ENCODE results near the gene UGT2B28. TPM values are rescaled to one million over a fixed set of nuclear protein-coding genes. Genes with fewer than 3 reads are reported as not detected.
A peak's percentile ranks its signal among the peaks of the same experiment; 100 is the strongest.
"Not testable (repeated sequence)": the region's sequence is repeated elsewhere in the genome, so short reads cannot be mapped to it uniquely, and the experiment has no call there.

UGT2B28 gene
- total RNA-seq, 1 donor from 2014 or later: not detected

DNA sequence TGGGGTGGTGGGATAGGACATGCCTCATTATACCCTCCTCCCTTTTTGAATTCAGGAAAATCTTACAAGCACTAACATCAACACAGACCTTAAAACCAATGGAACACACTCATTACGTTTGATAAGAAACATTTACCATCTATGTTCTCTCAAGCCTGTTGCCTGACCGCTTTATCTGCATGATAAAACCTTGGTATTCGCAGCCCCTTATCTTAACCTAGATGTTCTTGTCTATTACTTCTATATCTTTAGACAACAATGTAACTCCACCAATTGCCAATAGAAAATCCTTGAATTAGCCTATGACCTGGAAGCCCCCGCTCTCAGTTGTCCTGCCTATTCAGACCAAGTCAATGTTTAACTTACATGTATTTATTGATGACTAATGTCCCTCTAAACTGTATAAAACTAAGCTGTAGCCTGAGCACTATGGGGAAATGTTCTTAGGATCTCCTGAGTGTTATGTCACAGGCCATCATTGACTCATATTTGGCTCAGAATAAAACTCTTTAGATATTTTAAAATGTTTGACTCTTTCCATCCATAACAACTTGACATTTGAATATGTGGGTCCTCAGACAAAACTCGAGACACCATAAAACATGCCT is 28.3 kb downstream of the UGT2B28 start:
- H3K9me3 Mint-ChIP-seq (ENCODE audit: unreplicated experiment); H3K4me3 Mint-ChIP-seq (ENCODE audit: unreplicated experiment); H3K36me3 Mint-ChIP-seq (ENCODE audit: low read depth, unreplicated experiment); DNase-seq (ENCODE audit: low spot score); H3K27me3 Mint-ChIP-seq (ENCODE audit: unreplicated experiment): not testable (repeated sequence)
- H3K4me1 Mint-ChIP-seq (ENCODE audit: unreplicated experiment): peaks cover 15% of the 10 kb centered on the region
- H3K27ac Mint-ChIP-seq (ENCODE audit: unreplicated experiment): peak overlapping the region; percentile 90

DNA sequence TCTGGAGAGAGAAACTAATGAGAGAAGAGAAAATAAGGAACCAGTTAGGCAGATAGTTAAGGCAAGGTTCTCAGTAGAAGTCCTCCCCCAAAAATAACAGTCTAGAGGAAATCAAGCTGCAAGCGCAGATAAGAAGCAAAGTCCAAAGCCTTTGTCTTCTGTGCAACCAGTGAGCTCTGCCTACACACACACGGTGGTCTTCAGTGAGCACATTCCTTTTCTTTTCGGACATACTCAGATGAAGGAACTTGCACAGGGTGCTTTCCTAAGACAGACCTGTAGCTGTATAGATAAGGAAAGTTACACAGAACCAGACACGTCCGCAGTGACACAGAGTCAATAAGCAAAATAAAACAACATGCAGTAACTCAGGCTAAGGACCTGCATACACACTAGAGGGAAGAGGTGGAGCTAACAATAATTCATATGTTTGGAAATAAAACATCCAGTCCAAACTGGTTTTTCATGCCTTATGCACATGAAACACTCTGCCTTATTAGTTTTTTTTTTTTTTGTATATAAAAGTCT is 29.3 kb downstream of the UGT2B28 start:
- not testable (repeated sequence) for DNase-seq (ENCODE audit: low spot score); H3K9me3 Mint-ChIP-seq (ENCODE audit: unreplicated experiment); H3K27me3 Mint-ChIP-seq (ENCODE audit: unreplicated experiment); H3K4me3 Mint-ChIP-seq (ENCODE audit: unreplicated experiment); H3K36me3 Mint-ChIP-seq (ENCODE audit: low read depth, unreplicated experiment)
- peak overlapping the region; percentile 90 for H3K27ac Mint-ChIP-seq (ENCODE audit: unreplicated experiment)
- H3K4me1 Mint-ChIP-seq (ENCODE audit: unreplicated experiment): peaks cover 15% of the 10 kb centered on the region

- not testable (repeated sequence) for H3K9me3 Mint-ChIP-seq (ENCODE audit: unreplicated experiment); DNase-seq (ENCODE audit: low spot score); H3K27me3 Mint-ChIP-seq (ENCODE audit: unreplicated experiment); H3K4me3 Mint-ChIP-seq (ENCODE audit: unreplicated experiment); H3K36me3 Mint-ChIP-seq (ENCODE audit: low read depth, unreplicated experiment)
- Mint-ChIP-seq H3K27ac (ENCODE audit: unreplicated experiment) (peak overlapping the region; percentile 33), H3K4me1 (ENCODE audit: unreplicated experiment) (peaks cover 15% of the 10 kb centered on the region)
Measured at GRCh38 chr4:69310262-69310661, 30.0 kb downstream of the UGT2B28 start.

DNA sequence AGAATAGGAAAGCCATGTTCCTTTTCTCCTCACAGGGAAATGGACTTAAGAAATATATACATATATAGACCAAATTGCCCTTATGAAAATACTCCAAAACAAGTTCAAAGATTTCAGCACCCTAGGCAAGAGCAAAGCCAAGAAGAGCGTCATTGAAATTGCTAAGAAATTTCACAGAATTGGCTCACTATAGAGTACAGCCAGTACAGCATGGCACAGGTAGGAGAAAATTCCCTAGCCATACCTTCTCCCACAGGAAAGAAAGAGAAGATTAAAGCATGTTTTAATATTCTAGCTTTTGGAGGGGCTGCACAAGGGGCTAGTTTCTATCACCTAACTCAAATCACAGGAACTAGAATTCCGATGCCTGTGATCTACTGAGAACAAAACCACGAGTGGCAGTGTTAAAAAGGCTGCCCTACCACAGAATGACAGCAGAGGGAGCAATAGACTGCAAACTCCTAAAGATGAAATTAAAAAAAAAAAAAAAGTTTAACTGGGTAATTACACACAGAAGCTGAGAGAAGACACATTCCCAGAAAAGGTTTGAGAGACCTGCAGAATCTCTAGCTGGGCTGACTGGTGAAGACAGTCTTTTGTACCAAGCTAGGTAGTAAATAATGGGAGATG is 37.5 kb downstream of the UGT2B28 start:
- H3K4me1 Mint-ChIP-seq (ENCODE audit: unreplicated experiment): peaks cover 16% of the 10 kb centered on the region
- H3K9me3 Mint-ChIP-seq (ENCODE audit: unreplicated experiment); H3K27me3 Mint-ChIP-seq (ENCODE audit: unreplicated experiment); H3K4me3 Mint-ChIP-seq (ENCODE audit: unreplicated experiment); H3K36me3 Mint-ChIP-seq (ENCODE audit: low read depth, unreplicated experiment); H3K27ac Mint-ChIP-seq (ENCODE audit: unreplicated experiment): not testable (repeated sequence)
- TF ChIP-seq, protein P1, sequence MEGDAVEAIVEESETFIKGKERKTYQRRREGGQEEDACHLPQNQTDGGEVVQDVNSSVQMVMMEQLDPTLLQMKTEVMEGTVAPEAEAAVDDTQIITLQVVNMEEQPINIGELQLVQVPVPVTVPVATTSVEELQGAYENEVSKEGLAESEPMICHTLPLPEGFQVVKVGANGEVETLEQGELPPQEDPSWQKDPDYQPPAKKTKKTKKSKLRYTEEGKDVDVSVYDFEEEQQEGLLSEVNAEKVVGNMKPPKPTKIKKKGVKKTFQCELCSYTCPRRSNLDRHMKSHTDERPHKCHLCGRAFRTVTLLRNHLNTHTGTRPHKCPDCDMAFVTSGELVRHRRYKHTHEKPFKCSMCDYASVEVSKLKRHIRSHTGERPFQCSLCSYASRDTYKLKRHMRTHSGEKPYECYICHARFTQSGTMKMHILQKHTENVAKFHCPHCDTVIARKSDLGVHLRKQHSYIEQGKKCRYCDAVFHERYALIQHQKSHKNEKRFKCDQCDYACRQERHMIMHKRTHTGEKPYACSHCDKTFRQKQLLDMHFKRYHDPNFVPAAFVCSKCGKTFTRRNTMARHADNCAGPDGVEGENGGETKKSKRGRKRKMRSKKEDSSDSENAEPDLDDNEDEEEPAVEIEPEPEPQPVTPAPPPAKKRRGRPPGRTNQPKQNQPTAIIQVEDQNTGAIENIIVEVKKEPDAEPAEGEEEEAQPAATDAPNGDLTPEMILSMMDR (IDR thresholded peaks at IDR 0.05; ENCODE audit: unreplicated experiment): peak; percentile 79
- DNase-seq (ENCODE audit: low spot score): peak; percentile 57

- Mint-ChIP-seq H3K27ac (ENCODE audit: unreplicated experiment) (no peak overlapping the region), H3K4me1 (ENCODE audit: unreplicated experiment) (peaks cover 16% of the 10 kb centered on the region), H3K27me3 (ENCODE audit: unreplicated experiment) (peaks cover 2% of the 10 kb centered on the region), H3K9me3 (ENCODE audit: unreplicated experiment) (no peaks in the 10 kb centered on the region), H3K4me3 (ENCODE audit: unreplicated experiment) (no peak overlapping the region), H3K36me3 (ENCODE audit: low read depth, unreplicated experiment) (no peaks in the 10 kb centered on the region)
- TF ChIP-seq, protein P1 (IDR thresholded peaks at IDR 0.05; ENCODE audit: unreplicated experiment): no peak
- DNase-seq (ENCODE audit: low spot score): no peak
Measured at GRCh38 chr4:69321153-69321729, 41.0 kb downstream of the UGT2B28 start.

DNA sequence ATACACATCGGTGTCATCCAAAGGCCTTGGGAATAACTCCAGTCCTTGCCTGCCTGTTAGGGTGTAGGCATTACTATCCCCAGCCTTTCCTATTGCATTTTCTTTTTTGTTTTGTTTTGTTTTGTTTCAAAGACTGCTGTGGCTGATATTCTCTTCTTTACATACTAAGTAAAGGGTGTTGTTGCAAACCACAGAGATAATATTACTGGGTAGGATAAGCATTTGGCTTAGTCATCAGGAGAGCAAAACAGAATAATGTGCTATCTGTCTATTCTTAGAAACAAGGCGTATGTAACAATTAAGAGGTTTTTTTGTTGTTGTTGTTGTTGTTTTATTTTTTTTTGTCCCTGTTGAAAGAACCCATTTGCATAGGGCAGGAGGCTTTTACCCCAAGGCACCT is 41.8 kb downstream of the UGT2B28 start:
- Mint-ChIP-seq H3K27me3 (ENCODE audit: unreplicated experiment) (peaks cover 2% of the 10 kb centered on the region), H3K4me1 (ENCODE audit: unreplicated experiment) (peaks cover 16% of the 10 kb centered on the region), H3K36me3 (ENCODE audit: low read depth, unreplicated experiment) (no peaks in the 10 kb centered on the region), H3K27ac (ENCODE audit: unreplicated experiment) (no peak overlapping the region), H3K4me3 (ENCODE audit: unreplicated experiment) (no peak overlapping the region), H3K9me3 (ENCODE audit: unreplicated experiment) (no peaks in the 10 kb centered on the region)
- TF ChIP-seq, protein P1 (IDR thresholded peaks at IDR 0.05; ENCODE audit: unreplicated experiment): no peak
- DNase-seq (ENCODE audit: low spot score): no peak
